NCI-H1417 treated with DMSO at 0.1 percent for 48 hours (cell line): Measurements from ENCODE around the gene PPM1L.

ENCODE experiments used
- DNase-seq: peaks from one replicate; lab custom pipeline; 2025; lab: John Stamatoyannopoulos, UW

PPM1L gene

GRCh38 chr3:161042023-161042501, 286.0 kb downstream of the PPM1L start:
- DNase-seq: no peak

- DNase-seq: no peak
These were observed 287.5 kb downstream of the PPM1L start for GRCh38 chr3:161043336-161044035.

GRCh38 chr3:161049683-161050248, 293.7 kb downstream of the PPM1L start:
- DNase-seq: no peak

- no peak for DNase-seq
These were observed 294.9 kb downstream of the PPM1L start for GRCh38 chr3:161050935-161051334.

GRCh38 chr3:161051856-161052255, 295.8 kb downstream of the PPM1L start:
- no peak for DNase-seq

- no peak for DNase-seq
These were observed 299.0 kb downstream of the PPM1L start for GRCh38 chr3:161054860-161055604.

- DNase-seq: no peak
These were observed 308.4 kb downstream of the PPM1L start for GRCh38 chr3:161064413-161064812.

- DNase-seq: no peak
These were observed 310.9 kb downstream of the PPM1L start for GRCh38 chr3:161066930-161067329.

GRCh38 chr3:161067335-161067734, 311.3 kb downstream of the PPM1L start:
- DNase-seq: no peak

- DNase-seq: no peak
These were observed 313.6 kb downstream of the PPM1L start for GRCh38 chr3:161069511-161070251.

- DNase-seq: no peak
These were observed 314.4 kb downstream of the PPM1L start for GRCh38 chr3:161070252-161070930.

GRCh38 chr3:161070980-161071663, 315.1 kb downstream of the PPM1L start:
- DNase-seq: no peak

- peak; percentile 12 for DNase-seq
These were observed 316.2 kb downstream of the PPM1L start for GRCh38 chr3:161072211-161072621.

GRCh38 chr3:161072751-161073150, 316.7 kb downstream of the PPM1L start:
- no peak for DNase-seq

- DNase-seq: no peak
These were observed 317.1 kb downstream of the PPM1L start for GRCh38 chr3:161073181-161073580.

- DNase-seq: no peak
These were observed 325.6 kb downstream of the PPM1L start for GRCh38 chr3:161081633-161082032.

- DNase-seq: no peak
These were observed 326.0 kb downstream of the PPM1L start for GRCh38 chr3:161082063-161082462.

GRCh38 chr3:161083131-161083530, 327.1 kb downstream of the PPM1L start:
- no peak for DNase-seq

GRCh38 chr3:161084277-161084676, 328.2 kb downstream of the PPM1L start:
- DNase-seq: no peak

- DNase-seq: no peak
These were observed 337.9 kb downstream of the PPM1L start for GRCh38 chr3:161093895-161094294.

GRCh38 chr3:161096771-161097367, 340.8 kb downstream of the PPM1L start:
- no peak for DNase-seq
